Neuronal stem cell (in vitro differentiated cells): ENCODE results near the gene YOD1.

Experiments
- DNase-seq: peaks from one replicate; pipeline ENCODE4 v3.0.0-alpha.2; 2013; ENCODE audit warnings: low spot score
- H2AFZ ChIP-seq: one replicate; pipeline ENCODE4 v1.6.1; 2013; ENCODE audit warnings: mild to moderate bottlenecking, low read length, inconsistent platforms
- H2AK5ac ChIP-seq: 2 replicates; pipeline ENCODE4 v1.6.1; 2013; ENCODE audit warnings: low read depth, mild to moderate bottlenecking, inconsistent platforms, low read length, moderate library complexity, mixed read lengths
- H2BK120ac ChIP-seq: 2 replicates; pipeline ENCODE4 v1.6.1; 2013; ENCODE audit warnings: low read depth, mild to moderate bottlenecking, inconsistent platforms, low read length, moderate library complexity, mixed read lengths
- H2BK12ac ChIP-seq: one replicate; pipeline ENCODE4 v1.6.1; 2013; ENCODE audit warnings: low read length, inconsistent platforms
- H2BK15ac ChIP-seq: 2 replicates; pipeline ENCODE4 v1.6.1; 2013; ENCODE audit warnings: mild to moderate bottlenecking, low read length, inconsistent platforms, mixed read lengths
- H2BK5ac ChIP-seq: one replicate; pipeline ENCODE4 v1.6.1; 2013; ENCODE audit warnings: inconsistent platforms, mild to moderate bottlenecking, low read length, moderate library complexity
- H3K14ac ChIP-seq: one replicate; pipeline ENCODE4 v1.6.1; 2013; ENCODE audit warnings: low read length, inconsistent platforms
- H3K18ac ChIP-seq: 2 replicates; pipeline ENCODE4 v1.6.1; 2013; ENCODE audit warnings: low read length, inconsistent platforms
- H3K23ac ChIP-seq: 2 replicates; pipeline ENCODE4 v1.6.1; 2013; ENCODE audit warnings: low read depth, mild to moderate bottlenecking, mixed read lengths, low read length, inconsistent platforms; ENCODE audit not compliant: poor library complexity
- H3K27ac ChIP-seq: replicated peaks from 3 replicates; pipeline ENCODE4 v1.5.1; 2013; ENCODE audit warnings: low read length, inconsistent platforms
- H3K27me3 ChIP-seq, 3 experiments: 2 replicates each; pipeline ENCODE4 v1.6.1; 2013; ENCODE audit warnings: low read length in 3 of 3, mild to moderate bottlenecking in 2 of 3, inconsistent platforms in 1 of 3, low read depth in 1 of 3, mixed read lengths in 1 of 3, moderate library complexity in 1 of 3; ENCODE audit not compliant: control insufficient read depth in 3 of 3, insufficient read depth in 3 of 3
- H3K36me3 ChIP-seq, 2 donors: replicated peaks in 1 of 2; 2 replicates each; pipeline ENCODE4 v1.6.1; 2013; ENCODE audit warnings: low read length in 2 of 2; ENCODE audit not compliant: control insufficient read depth in 2 of 2, insufficient read depth in 2 of 2
- H3K4ac ChIP-seq: 2 replicates; pipeline ENCODE4 v1.6.1; 2013; ENCODE audit warnings: inconsistent platforms, mild to moderate bottlenecking, low read length, moderate library complexity
- H3K4me1 ChIP-seq, 2 donors: 1 replicate in 1 of 2; 2 replicates in 1 of 2; pipeline ENCODE4 v1.6.1; 2013; ENCODE audit warnings: low read length in 2 of 2, low read depth in 1 of 2; ENCODE audit not compliant: control insufficient read depth in 2 of 2, insufficient read depth in 1 of 2
- H3K4me2 ChIP-seq: one replicate; pipeline ENCODE4 v1.6.1; 2013; ENCODE audit warnings: mild to moderate bottlenecking, low read length, inconsistent platforms; ENCODE audit not compliant: insufficient read depth, poor library complexity, severe bottlenecking
- H3K4me3 ChIP-seq, 2 donors: 2 replicates each; pipeline ENCODE4 v1.5.1; 2013; ENCODE audit warnings: low read length in 2 of 2, mild to moderate bottlenecking in 2 of 2, inconsistent platforms in 1 of 2, moderate library complexity in 1 of 2
- H3K79me1 ChIP-seq: one replicate; pipeline ENCODE4 v1.6.1; 2013; ENCODE audit warnings: low read depth, mild to moderate bottlenecking, inconsistent platforms, low read length, moderate library complexity
- H3K9ac ChIP-seq: one replicate; pipeline ENCODE4 v1.6.1; 2013; ENCODE audit warnings: mild to moderate bottlenecking, low read depth, low read length, inconsistent platforms; ENCODE audit not compliant: poor library complexity
- H3K9me3 ChIP-seq, 2 donors: replicated peaks in 1 of 2; 2 replicates each; pipeline versions ENCODE3 to v1.6.1; 2013; ENCODE audit warnings: low read length in 2 of 2, mild to moderate bottlenecking in 2 of 2, inconsistent platforms in 1 of 2, low read depth in 1 of 2, mixed read lengths in 1 of 2, moderate library complexity in 1 of 2; ENCODE audit not compliant: control insufficient read depth in 2 of 2, insufficient read depth in 1 of 2
- H4K8ac ChIP-seq: one replicate; pipeline ENCODE4 v1.6.1; 2013; ENCODE audit warnings: low read depth, mild to moderate bottlenecking, inconsistent platforms, low read length, moderate library complexity
- H4K91ac ChIP-seq: one replicate; pipeline ENCODE4 v1.6.1; 2013; ENCODE audit warnings: low read length, low read depth, mild to moderate bottlenecking, inconsistent platforms; ENCODE audit not compliant: poor library complexity
- WGBS, 2 donors: extraction: QIAGEN DNeasy Blood & Tissue Kit; methylation state at CpG; one replicate each; pipeline ENCODE4 v1.1.7; 2013; ENCODE audit warnings: missing lambda C conversion rate in 2 of 2, mixed read lengths in 1 of 2; ENCODE audit not compliant: insufficient read length in 2 of 2, insufficient replicate concordance in 1 of 2; ENCODE audit errors: extremely low coverage in 2 of 2; 5-methylcytosine and 5-hydroxymethylcytosine counted together

The YOD1 gene

GRCh38 chr1:207006083-207006482, 44.9 kb downstream of the YOD1 start:
- Histone ChIP-seq H3K4ac (no peak overlapping the region), H4K91ac (no peak overlapping the region), H2BK120ac (no peak overlapping the region), H3K9ac (no peak overlapping the region), H3K4me1 (peaks cover 0 to 8% of the 10 kb centered on the region in 2 donors), H3K4me2 (no peak overlapping the region), H2AFZ (no peak overlapping the region), H3K23ac (no peak overlapping the region), H3K27ac (no peak overlapping the region), H3K18ac (no peak overlapping the region), H2BK5ac (no peak overlapping the region), H3K36me3 (no peaks in the 10 kb centered on the region), H2BK15ac (no peak overlapping the region), H4K8ac (no peak overlapping the region), H2AK5ac (no peak overlapping the region), H3K4me3 (no peak overlapping the region), H2BK12ac (no peak overlapping the region), H3K27me3 (peaks cover 0 to 41% (median 0%) of the 10 kb centered on the region in 3 experiments), H3K9me3 (no peaks in the 10 kb centered on the region), H3K14ac (no peak overlapping the region), H3K79me1 (no peaks in the 10 kb centered on the region)
- DNase-seq = no peak
- no CpG with 5 or more reads among the region's 3 CpGs for WGBS, 2 donors

DNA sequence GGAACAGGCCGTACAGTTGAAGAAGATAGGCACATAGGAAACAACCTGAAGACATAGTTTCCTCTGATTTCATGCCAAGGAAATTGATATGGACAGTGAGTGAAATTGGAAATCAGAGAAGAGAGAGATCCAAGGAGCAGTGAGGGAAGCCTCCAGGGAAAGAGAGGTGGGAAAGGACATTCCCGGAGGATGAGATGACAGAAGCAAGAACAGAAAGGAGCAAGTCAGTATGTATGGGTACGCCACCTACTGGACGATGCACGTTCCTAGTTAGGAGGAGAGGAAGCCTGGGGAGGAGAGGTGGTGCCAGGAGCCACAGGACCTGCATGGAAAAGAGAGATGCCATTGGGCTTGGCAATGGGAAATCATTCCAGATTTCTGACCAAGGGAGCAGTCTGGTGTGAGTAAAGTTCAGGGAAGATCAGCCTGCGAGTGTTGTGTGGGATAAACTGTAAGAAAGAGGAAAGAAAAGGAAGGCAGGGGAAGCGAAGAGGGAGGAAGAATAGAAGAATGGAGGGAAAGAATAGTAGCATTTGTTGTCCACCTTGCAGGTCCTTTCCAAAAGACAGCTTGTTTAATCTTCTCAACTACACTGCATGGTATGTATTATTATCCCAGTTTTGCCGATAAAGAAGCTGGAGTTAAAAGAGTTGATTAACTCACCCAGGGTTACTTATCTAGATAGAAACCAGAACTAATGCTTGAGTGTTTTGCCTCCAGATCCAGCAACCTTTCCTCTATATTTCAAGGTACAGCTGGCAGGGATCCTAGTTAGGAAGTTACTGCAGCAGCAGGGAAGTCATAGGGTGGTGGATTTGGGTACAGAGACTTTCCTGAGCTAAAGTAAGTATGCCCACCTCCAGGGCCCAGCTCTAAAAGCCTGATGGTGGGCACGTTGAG, 45.8 kb downstream of the YOD1 start:
- H3K4ac ChIP-seq = no peak overlapping the region
- H3K14ac ChIP-seq = no peak overlapping the region
- peaks cover 0 to 36% (median 0%) of the 10 kb centered on the region in 3 experiments for H3K27me3 ChIP-seq
- DNase-seq = peak; percentile 47
- no peak overlapping the region for H2BK5ac ChIP-seq
- no peak overlapping the region for H3K9ac ChIP-seq
- H3K9me3 ChIP-seq = no peaks in the 10 kb centered on the region
- WGBS, 2 donors = 100% methylated on average over 1 of the region's 9 CpGs; no CpG with 5 or more reads in 1 of the 2 donors
- H3K4me2 ChIP-seq = no peak overlapping the region
- no peak overlapping the region for H3K27ac ChIP-seq
- H2BK15ac ChIP-seq = no peak overlapping the region
- H2BK120ac ChIP-seq = no peak overlapping the region
- no peak overlapping the region for H2AK5ac ChIP-seq
- no peak overlapping the region for H2BK12ac ChIP-seq
- no peak overlapping the region for H3K23ac ChIP-seq
- peaks cover 0 to 8% of the 10 kb centered on the region in 2 donors for H3K4me1 ChIP-seq
- H3K4me3 ChIP-seq = no peak overlapping the region
- H4K8ac ChIP-seq = no peak overlapping the region
- H3K36me3 ChIP-seq = no peaks in the 10 kb centered on the region
- H4K91ac ChIP-seq = no peak overlapping the region
- no peak overlapping the region for H2AFZ ChIP-seq
- no peak overlapping the region for H3K18ac ChIP-seq
- H3K79me1 ChIP-seq = no peaks in the 10 kb centered on the region

- H3K27me3 ChIP-seq = peaks cover 0 to 23% (median 0%) of the 10 kb centered on the region in 3 experiments
- no peak overlapping the region for H3K18ac ChIP-seq
- H3K27ac ChIP-seq = no peak overlapping the region
- H3K23ac ChIP-seq = no peak overlapping the region
- no CpG with 5 or more reads among the region's 4 CpGs for WGBS, 2 donors
- H4K8ac ChIP-seq = no peak overlapping the region
- no peak overlapping the region for H2BK5ac ChIP-seq
- H4K91ac ChIP-seq = no peak overlapping the region
- H3K4me3 ChIP-seq = no peak overlapping the region
- H2AK5ac ChIP-seq = no peak overlapping the region
- H3K9ac ChIP-seq = no peak overlapping the region
- no peak overlapping the region for H2BK12ac ChIP-seq
- H3K36me3 ChIP-seq = no peaks in the 10 kb centered on the region
- H3K4ac ChIP-seq = no peak overlapping the region
- no peaks in the 10 kb centered on the region for H3K9me3 ChIP-seq
- H2BK15ac ChIP-seq = no peak overlapping the region
- no peak overlapping the region for H2BK120ac ChIP-seq
- DNase-seq = no peak
- H3K79me1 ChIP-seq = no peaks in the 10 kb centered on the region
- no peak overlapping the region for H2AFZ ChIP-seq
- H3K14ac ChIP-seq = no peak overlapping the region
- peaks cover 0 to 8% of the 10 kb centered on the region in 2 donors for H3K4me1 ChIP-seq
- H3K4me2 ChIP-seq = peak overlapping the region; percentile 18
These were observed 47.8 kb downstream of the YOD1 start for GRCh38 chr1:207003210-207003609.

DNA sequence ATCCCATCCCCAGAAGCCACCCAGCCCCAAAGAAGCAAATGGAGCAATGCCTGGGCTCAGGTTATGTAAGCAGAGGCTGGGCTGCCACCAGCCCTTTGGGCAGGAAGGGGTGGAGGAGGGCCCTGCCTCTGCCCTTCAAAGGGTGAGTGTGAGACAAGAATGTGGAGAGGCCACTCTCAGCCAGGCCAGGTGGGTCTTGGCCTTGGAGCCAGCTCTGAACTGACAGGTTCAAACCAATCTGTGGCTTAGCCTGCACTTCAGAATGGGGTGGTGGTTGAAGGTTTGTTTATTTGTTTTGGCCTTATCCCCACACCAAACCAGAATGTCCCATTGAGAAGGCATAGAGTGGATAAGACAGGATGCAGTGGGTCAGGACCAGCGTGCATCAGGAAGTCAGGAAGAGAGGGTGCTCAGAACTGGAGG, 48.3 kb downstream of the YOD1 start:
- no peak overlapping the region for H2BK120ac ChIP-seq
- no peaks in the 10 kb centered on the region for H3K36me3 ChIP-seq
- H3K9ac ChIP-seq = no peak overlapping the region
- peaks cover 0 to 8% of the 10 kb centered on the region in 2 donors for H3K4me1 ChIP-seq
- H3K4me3 ChIP-seq = no peak overlapping the region
- H2AK5ac ChIP-seq = no peak overlapping the region
- no peak overlapping the region for H3K27ac ChIP-seq
- H3K23ac ChIP-seq = no peak overlapping the region
- no peak overlapping the region for H3K14ac ChIP-seq
- H2BK5ac ChIP-seq = no peak overlapping the region
- H3K4me2 ChIP-seq = no peak overlapping the region
- WGBS, 2 donors = no CpG with 5 or more reads among the region's 1 CpG
- H2AFZ ChIP-seq = no peak overlapping the region
- H3K18ac ChIP-seq = no peak overlapping the region
- no peak overlapping the region for H3K4ac ChIP-seq
- H2BK12ac ChIP-seq = no peak overlapping the region
- H4K8ac ChIP-seq = no peak overlapping the region
- peak overlapping the region; percentile 31 for H4K91ac ChIP-seq
- H2BK15ac ChIP-seq = no peak overlapping the region
- no peaks in the 10 kb centered on the region for H3K9me3 ChIP-seq
- no peak for DNase-seq
- peaks cover 0 to 25% (median 0%) of the 10 kb centered on the region in 3 experiments for H3K27me3 ChIP-seq
- H3K79me1 ChIP-seq = no peaks in the 10 kb centered on the region
